ENCODE results near the gene MAPK8IP3. TPM values are rescaled to one million over a fixed set of nuclear protein-coding genes. Genes with fewer than 3 reads are reported as not detected.

MAPK8IP3 gene
- total and polyA plus RNA-seq, 9 of the 15 experiments (the other 6 are each of a cell fraction or from before 2014, with no cell fraction given), result 0.17 to 58.7 (median 16.7) TPM

- TF ChIP-seq AFF1 (IDR thresholded peaks at IDR 0.05; ENCODE audit: low read depth in 1 of 2, partially characterized antibody in 2 of 2) (no peak), ASH1L (IDR thresholded peaks at IDR 0.05; ENCODE audit: borderline replicate concordance, low read depth, partially characterized antibody) (no peak), ZNF561 (CRISPR knock-in tag; conservative IDR thresholded peaks at IDR 0.05) (no peak), FOXJ3 (CRISPR knock-in tag; IDR thresholded peaks at IDR 0.05) (no peak), RHOXF2B (CRISPR knock-in tag; conservative IDR thresholded peaks at IDR 0.05) (no peak), NKRF (IDR thresholded peaks at IDR 0.05; ENCODE audit: borderline replicate concordance) (peak; percentile 32; the same call in 1 of the 2 replicates), NFE2 (IDR thresholded peaks at IDR 0.05; ENCODE audit: low read depth) (no peak), HEY1 (CRISPR knock-in tag; IDR thresholded peaks at IDR 0.05; ENCODE audit: borderline replicate concordance) (no peak), CBX2 (IDR thresholded peaks at IDR 0.05; ENCODE audit: insufficient read depth, low read length, poor library complexity, severe bottlenecking) (no peak), HDGF (IDR thresholded peaks at IDR 0.05) (no peak), IRF2 (CRISPR knock-in tag; IDR thresholded peaks at IDR 0.05) (no peak), ARID1B (IDR thresholded peaks at IDR 0.05) (no peak), FOXA3 (CRISPR knock-in tag; conservative IDR thresholded peaks at IDR 0.05 in 1 of 2, IDR thresholded peaks at IDR 0.05 in 1 of 2) (no peak), KDM1A (IDR thresholded peaks at IDR 0.05) (no peak), ZNF280A (IDR thresholded peaks at IDR 0.05; ENCODE audit: low read depth, partially characterized antibody) (no peak), CREB5 (CRISPR knock-in tag; IDR thresholded peaks at IDR 0.05) (no peak), ETV1 (tag; conservative IDR thresholded peaks at IDR 0.05; ENCODE audit: low read depth) (no peak)
Measured at GRCh38 chr16:1706386-1707192, 594 bp downstream of the MAPK8IP3 start (continued).
